ENCODE data around the gene PPM1H. TPM values are rescaled to one million over a fixed set of nuclear protein-coding genes. Genes with fewer than 3 reads are reported as not detected.
"Not testable (repeated sequence)": the region's sequence is repeated elsewhere in the genome, so short reads cannot be mapped to it uniquely, and the experiment has no call there.

Gene PPM1H
- total RNA-seq, 1 donor: 0.86 TPM

DNA sequence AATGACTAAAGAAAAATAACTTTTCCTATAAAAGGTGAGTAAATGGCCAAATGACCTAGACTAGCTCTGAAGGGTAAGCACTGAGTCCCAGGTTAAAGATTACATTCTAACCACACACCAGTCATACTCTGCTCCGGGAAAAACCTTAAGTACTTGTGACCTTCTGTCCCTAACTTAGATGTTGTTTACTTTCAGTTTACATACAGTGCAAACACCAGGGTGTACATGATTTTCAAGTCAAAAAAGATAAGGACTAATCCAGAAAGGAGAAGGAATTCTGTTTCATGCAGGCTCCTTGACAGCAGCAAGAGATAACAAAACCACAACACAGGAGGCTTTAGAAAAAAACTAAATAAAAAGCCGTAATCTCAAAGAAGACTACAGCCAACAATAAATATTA is 174.2 kb downstream of the PPM1H start:
- DNase-seq (ENCODE audit: low read depth): peak; percentile 87
- H3K4me3 ChIP-seq (ENCODE audit: low read depth, low read length): no peak overlapping the region
- TF ChIP-seq, protein P1, sequence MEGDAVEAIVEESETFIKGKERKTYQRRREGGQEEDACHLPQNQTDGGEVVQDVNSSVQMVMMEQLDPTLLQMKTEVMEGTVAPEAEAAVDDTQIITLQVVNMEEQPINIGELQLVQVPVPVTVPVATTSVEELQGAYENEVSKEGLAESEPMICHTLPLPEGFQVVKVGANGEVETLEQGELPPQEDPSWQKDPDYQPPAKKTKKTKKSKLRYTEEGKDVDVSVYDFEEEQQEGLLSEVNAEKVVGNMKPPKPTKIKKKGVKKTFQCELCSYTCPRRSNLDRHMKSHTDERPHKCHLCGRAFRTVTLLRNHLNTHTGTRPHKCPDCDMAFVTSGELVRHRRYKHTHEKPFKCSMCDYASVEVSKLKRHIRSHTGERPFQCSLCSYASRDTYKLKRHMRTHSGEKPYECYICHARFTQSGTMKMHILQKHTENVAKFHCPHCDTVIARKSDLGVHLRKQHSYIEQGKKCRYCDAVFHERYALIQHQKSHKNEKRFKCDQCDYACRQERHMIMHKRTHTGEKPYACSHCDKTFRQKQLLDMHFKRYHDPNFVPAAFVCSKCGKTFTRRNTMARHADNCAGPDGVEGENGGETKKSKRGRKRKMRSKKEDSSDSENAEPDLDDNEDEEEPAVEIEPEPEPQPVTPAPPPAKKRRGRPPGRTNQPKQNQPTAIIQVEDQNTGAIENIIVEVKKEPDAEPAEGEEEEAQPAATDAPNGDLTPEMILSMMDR (IDR thresholded peaks at IDR 0.05; ENCODE audit: insufficient read depth, low read depth, low read length): no peak

DNA sequence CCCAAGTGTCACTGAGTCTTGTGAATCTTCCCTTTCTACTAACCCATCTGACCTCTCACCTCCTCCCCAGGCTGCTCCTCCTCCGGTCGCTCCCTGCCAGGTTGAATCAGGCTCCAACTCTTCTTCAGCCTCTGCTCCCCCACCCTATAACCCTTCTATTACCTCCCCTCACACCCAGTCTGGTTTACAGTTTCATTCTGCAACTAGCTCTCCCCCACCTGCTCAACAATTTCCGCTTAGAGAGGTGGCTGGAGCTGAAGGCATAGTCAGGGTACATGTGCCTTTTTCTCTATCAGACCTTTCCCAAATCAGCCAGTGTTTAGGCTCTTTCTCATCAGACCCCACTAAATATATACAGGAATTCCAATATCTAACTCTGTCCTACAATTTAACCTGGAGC is 174.6 kb downstream of the PPM1H start:
- DNase-seq (ENCODE audit: low read depth); H3K4me3 ChIP-seq (ENCODE audit: low read depth, low read length): not testable (repeated sequence)

DNA sequence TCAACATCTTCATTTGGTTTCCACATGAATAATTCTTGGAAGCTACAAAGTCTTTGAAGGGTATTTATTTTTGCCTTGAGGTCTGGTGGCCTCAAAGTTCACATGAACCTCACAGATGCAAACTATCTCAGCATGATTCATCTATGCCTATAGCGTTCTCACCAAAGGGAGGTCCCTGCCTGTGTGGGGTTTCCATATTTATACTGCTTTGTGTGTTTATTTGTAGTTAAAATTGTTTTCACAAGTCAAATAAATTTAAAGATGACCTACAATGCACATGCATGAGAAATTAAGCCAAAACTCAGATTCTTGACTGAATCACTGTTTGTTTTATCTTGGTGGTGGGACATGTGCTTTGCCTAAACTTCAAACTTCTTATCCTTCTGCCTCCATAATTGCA is 176.7 kb downstream of the PPM1H start:
- H3K4me3 ChIP-seq (ENCODE audit: low read depth, low read length): no peak overlapping the region
- TF ChIP-seq, protein P1 (IDR thresholded peaks at IDR 0.05; ENCODE audit: insufficient read depth, low read depth, low read length): no peak
- peak; percentile 55 for DNase-seq (ENCODE audit: low read depth)

DNA sequence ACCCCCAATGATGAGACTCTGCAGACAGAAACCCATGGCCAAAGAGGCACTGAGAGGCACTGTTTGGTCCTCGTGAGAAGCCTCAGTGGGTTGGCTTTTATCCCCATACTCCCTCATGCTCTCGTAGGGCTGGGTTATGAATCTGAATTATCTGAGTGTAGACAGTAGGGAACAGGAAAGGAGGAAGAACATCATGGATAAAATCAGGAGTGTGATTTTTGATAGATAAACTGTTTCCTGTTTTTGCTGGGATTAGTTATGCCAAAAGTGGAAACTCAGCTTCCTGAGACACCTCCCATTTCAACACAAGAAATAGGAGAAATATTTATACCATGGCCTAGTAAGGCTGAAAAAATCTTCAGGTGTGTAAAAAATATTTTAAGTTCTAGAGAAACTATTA is 177.9 kb downstream of the PPM1H start:
- H3K4me3 ChIP-seq (ENCODE audit: low read depth, low read length): no peak overlapping the region
- TF ChIP-seq, protein P1 (IDR thresholded peaks at IDR 0.05; ENCODE audit: insufficient read depth, low read depth, low read length): no peak
- no peak for DNase-seq (ENCODE audit: low read depth)

DNA sequence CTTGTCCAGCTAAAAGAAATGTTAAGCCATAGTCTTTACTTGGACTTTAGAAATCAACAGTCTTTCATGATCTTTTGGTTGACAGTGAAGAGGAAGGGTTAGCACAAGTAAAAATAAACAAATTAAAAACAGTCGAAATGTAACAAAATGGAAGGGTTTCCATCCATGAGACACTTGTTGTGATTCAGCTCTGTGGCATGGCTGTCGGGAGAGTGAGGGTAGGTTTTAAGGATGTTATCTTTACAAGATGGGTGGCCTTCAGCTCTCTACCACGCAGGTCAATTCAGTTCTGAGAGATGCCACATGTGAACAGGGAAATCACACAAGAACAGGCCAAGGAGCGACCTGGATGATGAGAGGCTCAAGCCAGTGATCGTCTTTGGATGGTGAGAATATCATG is 180.2 kb downstream of the PPM1H start:
- TF ChIP-seq, protein P1 (IDR thresholded peaks at IDR 0.05; ENCODE audit: insufficient read depth, low read depth, low read length): no peak
- no peak overlapping the region for H3K4me3 ChIP-seq (ENCODE audit: low read depth, low read length)
- no peak for DNase-seq (ENCODE audit: low read depth)

DNA sequence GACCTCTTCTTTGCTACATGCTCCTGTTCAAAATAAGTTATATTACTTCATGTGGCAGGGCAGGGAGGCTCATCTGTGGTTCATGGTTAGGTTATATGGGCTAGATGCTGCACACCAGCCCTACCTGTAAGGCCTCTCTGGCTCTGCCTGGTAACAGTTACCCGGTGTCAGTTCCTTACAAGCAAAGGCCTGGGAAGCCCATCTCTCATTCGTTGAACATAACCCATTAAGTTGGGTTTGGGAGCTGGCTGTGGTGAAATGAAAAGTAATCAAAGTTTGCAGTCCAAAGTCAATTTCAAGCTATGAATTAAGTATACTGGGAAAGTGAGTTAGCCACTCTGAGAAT is 183.2 kb downstream of the PPM1H start:
- H3K4me3 ChIP-seq (ENCODE audit: low read depth, low read length): no peak overlapping the region
- DNase-seq (ENCODE audit: low read depth): no peak
- TF ChIP-seq, protein P1 (IDR thresholded peaks at IDR 0.05; ENCODE audit: insufficient read depth, low read depth, low read length): no peak

DNA sequence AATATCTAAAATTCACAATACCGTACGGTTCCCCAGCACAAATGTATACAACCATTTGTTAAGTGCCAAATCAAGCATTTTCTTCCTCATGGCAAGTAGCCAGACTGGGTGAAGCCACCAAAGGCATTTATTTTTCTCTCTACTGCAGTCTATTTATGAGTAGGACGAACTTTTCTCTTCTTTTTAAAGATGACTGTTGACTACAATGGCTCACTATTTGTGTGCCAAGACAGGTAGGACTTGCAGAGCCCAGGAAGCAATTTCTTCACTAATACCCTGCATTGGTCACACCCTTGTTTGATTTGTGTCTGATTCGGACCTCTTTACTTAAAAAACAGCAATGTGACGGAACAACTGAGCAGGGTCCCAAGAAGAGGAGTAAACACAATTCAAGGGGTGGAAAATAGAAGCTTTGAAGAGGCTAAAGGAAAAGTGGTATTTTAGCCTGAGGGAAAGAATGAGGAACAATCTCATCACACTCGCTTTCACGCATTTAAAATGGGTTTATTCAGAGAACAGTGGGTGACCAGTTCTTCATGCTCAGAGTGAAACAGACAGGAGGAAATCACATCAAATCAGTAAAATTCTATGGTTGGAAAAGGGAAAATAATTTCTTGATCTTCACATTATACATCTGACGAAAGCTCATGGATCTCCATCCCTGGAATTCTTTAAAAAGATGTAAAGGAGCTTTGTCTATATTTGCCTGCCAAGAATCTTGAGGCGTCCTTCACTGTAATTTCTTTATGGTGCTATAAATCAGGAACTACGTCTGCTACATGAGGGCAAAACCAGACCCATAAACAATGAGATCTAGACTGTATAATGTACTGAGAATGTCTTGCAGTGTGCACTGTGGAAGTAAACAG is 183.8 kb downstream of the PPM1H start:
- DNase-seq (ENCODE audit: low read depth): no peak
- no peak overlapping the region for H3K4me3 ChIP-seq (ENCODE audit: low read depth, low read length)
- TF ChIP-seq, protein P1 (IDR thresholded peaks at IDR 0.05; ENCODE audit: insufficient read depth, low read depth, low read length): no peak
